HG03575 (cell line): ENCODE measurements around the gene COG5.

ENCODE experiments used
- ATAC-seq: cut with Tn5 transposase; IDR thresholded peaks from one replicate; pipeline ENCODE4 v1.9.1; 2021; ENCODE audit not compliant: unreplicated experiment, insufficient number of reproducible peaks, low FRiP score; ENCODE audit errors: extremely low read depth

COG5 gene

GRCh38 chr7:107315716-107316220, 248.0 kb downstream of the COG5 start:
- ATAC-seq: no peak

- ATAC-seq: no peak
Observed at GRCh38 chr7:107313355-107313754, 250.4 kb downstream of the COG5 start.

DNA sequence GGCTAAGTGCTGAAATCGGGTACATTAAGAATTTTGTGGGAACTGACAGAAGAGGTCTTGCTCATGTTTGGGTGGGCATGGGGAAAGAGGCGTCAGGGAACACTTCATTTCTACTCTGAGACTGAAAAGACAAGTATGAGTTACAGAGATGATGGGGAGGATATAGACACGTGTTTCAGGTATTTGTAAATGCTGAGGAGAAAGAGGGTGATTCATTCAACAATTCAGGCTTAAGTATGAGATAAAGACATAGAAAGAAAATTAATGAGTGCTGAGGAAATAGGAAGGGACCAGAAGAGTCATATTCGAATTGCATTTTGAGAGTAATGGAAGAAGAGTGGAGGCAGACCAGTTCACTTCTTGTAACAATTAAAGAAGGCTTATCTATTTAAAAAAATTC, 251.3 kb downstream of the COG5 start:
- no peak for ATAC-seq

DNA sequence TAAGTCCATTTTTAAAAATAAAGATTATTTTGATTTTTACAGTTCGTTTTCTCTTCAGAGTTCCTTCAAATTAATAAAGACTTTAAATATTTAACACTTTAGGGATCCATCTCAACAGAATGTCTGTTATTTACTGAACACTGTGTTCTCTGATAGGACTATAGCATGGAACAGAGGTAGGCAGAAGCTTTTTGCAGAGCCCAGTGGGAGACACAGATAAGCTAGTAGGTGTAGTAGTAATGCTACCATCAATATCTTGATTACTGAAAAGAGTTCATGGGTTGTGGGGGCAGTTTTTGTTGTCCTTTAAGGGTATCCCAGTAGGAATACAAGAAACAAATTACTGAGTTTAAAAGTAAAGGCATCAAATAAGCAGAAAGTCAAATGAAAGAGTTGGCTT, 254.4 kb downstream of the COG5 start:
- ATAC-seq: no peak

GRCh38 chr7:107304636-107305035, 259.1 kb downstream of the COG5 start:
- no peak for ATAC-seq

DNA sequence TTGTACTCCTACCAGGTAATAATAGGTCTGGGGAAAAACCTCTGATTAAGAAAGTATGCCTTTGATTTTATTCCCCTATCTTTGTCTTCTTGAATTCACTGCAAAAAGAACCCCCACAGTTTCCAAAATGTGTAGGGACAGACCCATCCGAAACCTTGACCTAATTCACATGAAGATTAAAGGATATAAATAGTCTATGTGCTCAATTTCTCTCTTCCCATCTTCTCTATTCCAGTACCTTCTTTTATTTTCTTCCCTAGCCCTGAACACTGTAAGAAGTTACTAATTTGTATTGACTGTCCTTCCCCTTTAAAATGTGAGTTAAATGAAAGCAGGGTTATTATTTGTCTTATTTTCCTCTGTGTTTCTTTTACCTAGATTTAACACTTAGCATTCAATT, 259.7 kb downstream of the COG5 start:
- no peak for ATAC-seq

GRCh38 chr7:107302250-107302847, 261.4 kb downstream of the COG5 start:
- no peak for ATAC-seq

DNA sequence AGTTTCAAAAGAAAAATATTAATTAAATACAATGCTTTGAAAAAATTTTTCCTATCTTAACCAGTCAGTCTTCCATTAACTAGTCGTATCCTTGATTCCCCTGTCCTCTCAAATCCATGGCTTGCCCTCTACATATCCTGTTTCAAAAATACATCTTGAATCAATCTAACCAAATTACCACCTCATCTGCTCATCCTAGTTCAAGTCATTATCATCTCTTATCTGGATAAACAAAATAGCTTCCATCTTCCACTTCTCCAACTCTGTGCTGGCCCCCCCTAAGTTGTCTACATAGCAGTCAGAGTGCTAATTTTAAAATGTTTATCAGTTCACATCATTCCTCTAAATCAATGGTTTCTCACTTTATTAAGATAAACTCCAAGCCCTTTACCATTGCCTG, 269.5 kb downstream of the COG5 start:
- no peak for ATAC-seq

DNA sequence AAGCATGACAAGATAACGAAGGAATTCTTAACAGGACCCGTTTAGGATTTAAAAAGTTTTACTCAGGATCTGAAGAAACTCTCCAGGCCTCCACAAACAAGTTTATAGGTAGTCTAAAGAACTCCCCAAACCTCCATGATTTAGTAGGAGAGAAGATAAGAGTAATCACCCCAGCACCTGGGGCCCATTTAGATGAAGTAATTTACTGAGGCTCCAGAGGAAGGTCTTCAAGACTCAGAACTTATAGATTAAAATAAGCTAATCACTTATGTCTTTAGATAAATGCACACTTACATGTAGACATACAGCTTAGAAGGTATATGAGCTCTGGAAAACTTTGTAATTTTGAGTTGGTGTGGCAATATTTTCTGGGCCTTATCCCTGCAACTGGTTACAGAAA, 271.1 kb downstream of the COG5 start:
- ATAC-seq: no peak

- ATAC-seq: no peak
Observed at GRCh38 chr7:107291434-107291833, 272.3 kb downstream of the COG5 start.

DNA sequence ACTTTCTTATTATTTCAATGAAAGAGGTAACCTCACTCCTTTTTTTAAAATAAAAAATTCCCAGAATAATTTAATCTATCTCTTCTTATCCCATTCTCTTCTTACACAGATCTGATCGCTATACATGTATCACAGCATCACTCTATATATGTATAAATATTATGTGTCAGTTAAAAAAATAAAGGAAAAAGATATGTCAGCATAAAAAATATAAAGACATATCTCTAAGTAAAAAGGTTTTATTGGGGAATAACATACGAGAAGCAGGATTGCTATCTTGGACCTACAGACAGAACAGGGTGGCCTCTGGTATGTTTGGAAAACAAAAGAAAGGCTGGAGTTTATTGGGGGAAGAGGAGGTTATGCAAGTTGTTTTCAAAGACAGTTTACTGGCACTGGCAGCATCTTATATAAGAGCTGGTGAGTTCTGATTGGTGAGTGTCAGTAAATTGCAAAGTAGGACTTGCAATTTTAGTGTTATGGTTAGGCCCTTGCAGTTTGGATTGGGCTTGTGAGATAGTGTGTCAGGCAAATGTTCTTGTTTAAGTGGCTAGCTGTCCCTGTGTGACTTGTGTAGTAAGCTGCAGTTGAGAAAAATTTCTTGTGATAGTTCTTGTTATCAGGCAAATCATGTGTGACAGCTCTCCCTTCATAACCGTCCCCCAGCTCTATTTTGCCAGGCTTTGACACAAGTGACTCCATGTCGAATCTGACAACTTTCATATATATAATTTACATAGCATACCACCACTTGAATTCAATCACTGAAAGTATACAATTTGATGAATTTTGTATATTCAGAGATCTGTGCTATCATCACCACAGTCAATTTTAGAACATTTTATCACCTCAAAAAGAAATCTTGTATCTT, 276.7 kb downstream of the COG5 start:
- no peak for ATAC-seq

DNA sequence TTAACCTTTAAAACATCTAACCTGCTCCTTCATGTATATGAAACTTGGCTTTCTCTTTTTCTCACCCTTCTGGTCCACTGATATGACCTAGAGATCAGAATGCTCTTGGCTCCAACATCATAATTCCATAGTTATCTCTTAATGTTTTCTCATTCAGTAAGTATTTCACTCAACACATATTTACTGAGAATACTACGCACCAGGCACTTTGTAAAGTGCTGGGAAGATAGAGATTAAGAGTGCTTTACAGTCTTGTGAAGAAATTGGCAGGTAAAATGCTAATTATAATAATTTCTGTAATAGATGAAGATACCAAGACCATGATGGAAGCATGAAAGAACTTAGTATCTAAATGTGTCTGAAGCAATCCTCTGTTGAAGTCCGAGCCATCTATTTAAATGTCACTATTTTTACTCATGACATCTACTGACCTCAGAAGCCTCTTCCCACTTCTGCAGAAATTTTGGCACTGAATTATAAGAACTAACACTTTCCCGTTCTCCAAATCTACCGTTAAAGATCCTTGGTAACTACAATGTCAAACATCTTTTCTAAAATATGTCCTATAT, 278.7 kb downstream of the COG5 start:
- no peak for ATAC-seq

DNA sequence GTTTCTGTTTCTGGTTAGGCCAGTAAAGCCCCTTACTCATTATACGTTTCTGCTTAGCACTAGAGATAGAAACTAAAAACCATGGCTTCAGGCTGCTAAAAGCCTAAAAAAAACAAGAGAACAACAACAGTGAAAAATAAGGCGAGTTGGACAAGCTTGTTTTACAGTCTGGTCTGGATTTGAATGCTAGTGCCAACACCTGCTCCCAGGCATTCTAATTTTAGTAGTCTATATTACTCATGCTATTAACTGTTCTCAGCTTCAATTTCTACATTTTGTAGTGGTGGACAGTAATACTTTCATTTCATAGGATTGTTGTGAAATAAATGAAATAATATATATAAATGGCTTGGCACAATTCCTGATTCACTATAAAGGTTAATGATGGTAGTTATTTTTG, 286.4 kb downstream of the COG5 start:
- no peak for ATAC-seq

DNA sequence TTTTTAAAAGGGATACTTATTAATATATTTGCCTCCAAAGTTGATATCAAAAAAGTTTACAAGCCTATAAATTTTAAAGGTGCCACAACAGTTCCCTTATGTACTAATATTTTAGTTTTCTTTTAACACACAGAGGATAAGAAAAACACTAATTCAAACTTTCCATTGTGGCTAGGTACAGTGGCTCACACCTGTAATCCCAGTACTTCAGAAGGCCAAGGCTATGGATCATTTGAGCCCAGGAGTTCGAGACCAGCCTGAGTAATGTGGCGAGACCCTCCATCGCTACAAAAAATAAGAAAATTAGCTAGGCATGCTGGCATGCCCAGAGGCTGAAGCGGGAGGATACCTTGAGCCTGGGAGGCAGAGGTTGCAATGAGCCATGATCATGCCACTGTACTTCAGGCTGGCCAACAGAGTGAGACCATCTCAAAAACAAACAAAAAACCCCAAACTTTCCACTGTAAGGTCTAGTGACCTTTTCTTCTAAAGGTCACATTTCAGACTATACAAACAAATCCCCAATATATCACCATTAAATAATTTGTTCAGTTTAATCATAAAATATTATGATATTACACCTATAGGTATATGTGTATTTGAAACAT, 287.4 kb downstream of the COG5 start:
- no peak for ATAC-seq

DNA sequence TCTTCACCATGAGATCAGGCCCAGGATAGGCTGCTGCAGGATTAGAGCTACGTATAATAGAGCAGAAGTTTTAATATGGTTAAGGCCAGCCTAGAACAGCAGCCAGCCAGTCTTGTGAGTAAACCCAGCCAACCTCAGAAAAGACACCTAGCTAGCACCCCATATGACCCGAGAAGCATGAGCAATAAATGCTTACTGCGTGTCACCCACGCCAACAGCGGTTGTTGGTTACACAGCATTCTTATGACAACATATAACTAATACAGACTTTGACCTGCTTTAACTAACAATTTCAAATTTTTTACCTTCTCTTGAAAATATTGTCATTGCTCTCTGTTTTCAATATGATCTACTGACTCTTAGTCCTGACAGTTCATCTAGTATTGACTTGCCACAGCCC, 289.2 kb downstream of the COG5 start:
- ATAC-seq: no peak

- ATAC-seq: no peak
Observed at GRCh38 chr7:107269790-107270189, 293.9 kb downstream of the COG5 start.

DNA sequence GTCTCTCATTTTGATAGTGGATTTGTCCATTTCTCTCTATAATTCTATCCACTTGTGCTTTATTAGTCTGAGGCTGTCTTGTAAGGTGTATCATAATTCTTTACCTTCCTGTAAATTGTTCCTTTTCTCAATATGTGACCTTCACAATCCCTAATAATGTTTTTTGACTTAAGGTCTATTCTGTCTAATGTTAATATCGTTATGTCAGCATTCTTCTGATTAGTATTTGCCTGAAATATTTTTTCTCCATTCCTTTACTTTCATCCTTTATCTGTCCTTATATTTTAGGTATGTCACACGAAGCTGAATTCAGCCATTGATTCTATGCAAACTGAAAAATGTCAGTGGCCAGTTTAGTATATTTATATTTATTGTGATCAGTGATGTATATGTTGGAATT, 295.1 kb downstream of the COG5 start:
- no peak for ATAC-seq

DNA sequence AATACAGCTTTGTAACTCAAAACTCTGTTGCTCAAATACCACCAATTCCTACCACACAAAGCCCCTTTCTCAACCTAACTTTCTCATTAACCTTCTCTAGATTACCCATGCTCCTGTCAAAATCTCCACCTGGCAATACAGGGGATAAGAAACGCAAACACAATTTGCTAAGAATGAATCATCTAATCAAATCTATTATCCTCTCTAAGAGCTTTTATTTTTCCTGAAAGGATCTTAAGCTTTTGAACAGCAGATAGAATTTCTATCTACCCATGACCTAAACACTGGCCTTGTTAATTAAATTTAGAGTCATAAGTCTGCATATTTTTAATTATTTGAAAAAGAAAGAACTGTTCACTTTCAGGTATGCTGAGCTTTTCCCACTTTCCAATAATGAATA, 296.6 kb downstream of the COG5 start:
- no peak for ATAC-seq

GRCh38 chr7:107264723-107265122, 299.0 kb downstream of the COG5 start:
- no peak for ATAC-seq

DNA sequence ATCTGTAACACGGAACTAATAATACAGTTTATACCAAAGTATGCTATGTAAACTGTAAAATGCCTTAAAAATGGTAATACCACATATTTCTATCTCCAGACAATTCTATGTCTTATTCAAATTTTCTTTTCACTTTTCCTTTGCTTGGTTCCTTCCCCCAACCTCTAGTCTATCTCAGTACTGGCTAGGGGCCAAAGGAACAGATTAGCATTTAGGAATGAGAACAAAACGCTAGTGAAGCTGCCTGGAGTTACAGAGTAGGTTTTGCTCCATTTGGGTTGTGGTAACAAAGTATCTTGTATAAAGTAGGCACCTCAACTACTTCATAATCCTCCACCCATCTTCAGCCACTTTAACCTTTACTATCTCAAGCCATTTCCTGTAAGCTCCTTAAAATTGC, 300.9 kb downstream of the COG5 start:
- ATAC-seq: no peak
